Chondrocyte (in vitro differentiated cells): ENCODE measurements around the gene SLCO4A1. TPM values are rescaled to one million over a fixed set of nuclear protein-coding genes. Genes with fewer than 3 reads are reported as not detected.

Experiments
- DNase-seq: peaks from one replicate; pipeline ENCODE4 v3.0.0; 2021; ENCODE audit warnings: mixed read lengths, low spot score
- H3K27ac Mint-ChIP-seq: one replicate; pipeline ENCODE4 v1.8.0; 2021; ENCODE audit warnings: mild to moderate bottlenecking, moderate library complexity, mixed read lengths; ENCODE audit not compliant: unreplicated experiment
- H3K27me3 Mint-ChIP-seq: 2 replicates; pipeline ENCODE4 v1.8.0; 2021; ENCODE audit warnings: low read depth, mixed read lengths
- H3K36me3 Mint-ChIP-seq: 2 replicates; pipeline ENCODE4 v1.8.0; 2021; ENCODE audit warnings: low read depth, mixed read lengths
- H3K4me1 Mint-ChIP-seq: 2 replicates; pipeline ENCODE4 v1.8.0; 2021; ENCODE audit warnings: low read depth, mild to moderate bottlenecking, mixed read lengths
- H3K4me3 Mint-ChIP-seq: one replicate; pipeline ENCODE4 v1.8.0; 2021; ENCODE audit warnings: mild to moderate bottlenecking, moderate library complexity, mixed read lengths; ENCODE audit not compliant: unreplicated experiment
- H3K9me3 Mint-ChIP-seq: 2 replicates; pipeline ENCODE4 v1.8.0; 2021; ENCODE audit warnings: low read depth, mixed read lengths
- long read RNA-seq: library from polyadenylated mRNA; stranded (forward); transcript quantifications from one replicate; pipeline ENCODE4 v2.0.0, GENCODE V29; 2021
- total RNA-seq: library from RNA; stranded (reverse); gene quantifications from 3 replicates; pipeline ENCODE4 v1.2.1, GENCODE V29; 2021
- TF ChIP-seq, protein P1 (sequence below): fragments of 200-600 bp; sonication (generic); IDR thresholded peaks from 2 replicates; pipeline ENCODE4 v1.5.0; 2021; ENCODE audit warnings: antibody characterized with exemption, mild to moderate bottlenecking, moderate library complexity

The SLCO4A1 gene, protein sequence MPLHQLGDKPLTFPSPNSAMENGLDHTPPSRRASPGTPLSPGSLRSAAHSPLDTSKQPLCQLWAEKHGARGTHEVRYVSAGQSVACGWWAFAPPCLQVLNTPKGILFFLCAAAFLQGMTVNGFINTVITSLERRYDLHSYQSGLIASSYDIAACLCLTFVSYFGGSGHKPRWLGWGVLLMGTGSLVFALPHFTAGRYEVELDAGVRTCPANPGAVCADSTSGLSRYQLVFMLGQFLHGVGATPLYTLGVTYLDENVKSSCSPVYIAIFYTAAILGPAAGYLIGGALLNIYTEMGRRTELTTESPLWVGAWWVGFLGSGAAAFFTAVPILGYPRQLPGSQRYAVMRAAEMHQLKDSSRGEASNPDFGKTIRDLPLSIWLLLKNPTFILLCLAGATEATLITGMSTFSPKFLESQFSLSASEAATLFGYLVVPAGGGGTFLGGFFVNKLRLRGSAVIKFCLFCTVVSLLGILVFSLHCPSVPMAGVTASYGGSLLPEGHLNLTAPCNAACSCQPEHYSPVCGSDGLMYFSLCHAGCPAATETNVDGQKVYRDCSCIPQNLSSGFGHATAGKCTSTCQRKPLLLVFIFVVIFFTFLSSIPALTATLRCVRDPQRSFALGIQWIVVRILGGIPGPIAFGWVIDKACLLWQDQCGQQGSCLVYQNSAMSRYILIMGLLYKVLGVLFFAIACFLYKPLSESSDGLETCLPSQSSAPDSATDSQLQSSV
- not detected in 3 replicates for total RNA-seq
- long read RNA-seq: 0 reads

DNA sequence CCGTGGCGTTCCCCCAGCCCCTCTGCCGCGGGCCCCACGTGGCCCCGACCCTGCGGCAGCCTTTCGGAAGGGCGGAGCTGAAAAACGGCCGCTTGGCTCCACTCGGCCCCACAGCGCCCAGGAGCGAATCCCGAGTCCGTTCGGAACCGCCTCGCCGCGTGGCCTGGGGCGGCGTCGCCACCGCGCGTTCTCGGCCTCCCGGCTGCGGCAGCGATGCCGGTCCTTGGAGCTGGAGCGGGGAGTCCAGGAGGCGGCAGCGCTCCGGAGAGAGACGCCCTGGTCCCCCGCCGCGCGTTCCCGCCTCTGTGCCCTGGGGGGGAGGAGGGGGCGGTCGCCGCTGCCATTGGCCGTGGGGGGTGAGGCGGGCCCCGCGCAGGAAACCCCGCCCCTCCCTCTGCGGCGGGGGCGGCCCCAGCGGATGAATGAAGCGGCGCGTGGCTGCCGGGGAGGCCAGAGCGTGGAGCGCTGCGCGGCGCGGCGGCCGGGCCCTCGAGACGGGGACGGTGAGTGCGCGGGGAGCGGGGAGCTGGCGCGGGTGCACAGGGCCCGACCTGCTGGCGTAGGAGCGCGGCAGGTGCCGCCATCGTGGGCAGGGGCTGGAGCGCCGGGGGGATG is at the start of gene SLCO4A1:
Gene SLCO4A1, plus strand, starts transcription at position 453 of the 615 bp plus-strand sequence. CDS start 13,952 bp downstream, outside the sequence.
- H3K27me3 Mint-ChIP-seq: peaks cover 48% of the 10 kb centered on the region
- H3K36me3 Mint-ChIP-seq: no peaks in the 10 kb centered on the region
- no peaks in the 10 kb centered on the region for H3K9me3 Mint-ChIP-seq
- DNase-seq: no peak
- peak within 1 kb of the TSS; percentile 51 for H3K4me3 Mint-ChIP-seq
- H3K4me1 Mint-ChIP-seq: no peaks in the 10 kb centered on the region
- H3K27ac Mint-ChIP-seq: no peak within 1 kb of the TSS
- TF ChIP-seq, protein P1, sequence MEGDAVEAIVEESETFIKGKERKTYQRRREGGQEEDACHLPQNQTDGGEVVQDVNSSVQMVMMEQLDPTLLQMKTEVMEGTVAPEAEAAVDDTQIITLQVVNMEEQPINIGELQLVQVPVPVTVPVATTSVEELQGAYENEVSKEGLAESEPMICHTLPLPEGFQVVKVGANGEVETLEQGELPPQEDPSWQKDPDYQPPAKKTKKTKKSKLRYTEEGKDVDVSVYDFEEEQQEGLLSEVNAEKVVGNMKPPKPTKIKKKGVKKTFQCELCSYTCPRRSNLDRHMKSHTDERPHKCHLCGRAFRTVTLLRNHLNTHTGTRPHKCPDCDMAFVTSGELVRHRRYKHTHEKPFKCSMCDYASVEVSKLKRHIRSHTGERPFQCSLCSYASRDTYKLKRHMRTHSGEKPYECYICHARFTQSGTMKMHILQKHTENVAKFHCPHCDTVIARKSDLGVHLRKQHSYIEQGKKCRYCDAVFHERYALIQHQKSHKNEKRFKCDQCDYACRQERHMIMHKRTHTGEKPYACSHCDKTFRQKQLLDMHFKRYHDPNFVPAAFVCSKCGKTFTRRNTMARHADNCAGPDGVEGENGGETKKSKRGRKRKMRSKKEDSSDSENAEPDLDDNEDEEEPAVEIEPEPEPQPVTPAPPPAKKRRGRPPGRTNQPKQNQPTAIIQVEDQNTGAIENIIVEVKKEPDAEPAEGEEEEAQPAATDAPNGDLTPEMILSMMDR: peak; percentile 19

DNA sequence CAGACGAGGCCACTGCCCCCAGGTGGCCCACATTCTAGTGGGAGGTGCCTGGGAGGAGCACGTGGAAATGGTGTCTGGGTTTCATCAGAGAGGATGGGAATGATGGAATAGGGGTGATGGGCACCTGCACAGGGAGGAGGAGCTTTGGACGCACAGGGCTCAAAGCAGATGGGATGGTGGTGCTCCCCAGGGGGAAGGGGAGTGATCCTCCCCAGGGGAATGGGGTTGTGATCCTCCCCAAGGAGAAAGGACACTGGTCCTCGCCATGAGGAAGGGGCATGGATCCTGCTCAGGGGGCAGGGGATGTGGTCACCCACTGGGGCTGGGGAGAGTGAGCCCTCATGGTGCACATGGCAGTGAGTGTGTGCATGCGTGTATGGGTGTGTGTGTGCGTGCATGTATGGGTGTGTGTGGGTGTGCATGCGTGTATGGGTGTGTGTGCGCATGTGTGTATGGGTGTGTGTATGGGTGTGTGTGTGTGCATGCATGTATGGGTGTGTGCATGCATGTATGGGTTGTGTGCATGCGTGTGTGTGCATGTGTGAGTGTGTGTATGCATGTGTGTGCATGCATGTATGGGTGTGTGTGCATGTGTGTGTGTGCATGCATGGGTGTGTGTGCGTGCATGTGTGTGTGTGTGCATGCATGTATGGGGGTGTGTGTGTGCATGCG is 49.7 kb upstream of the SLCO4A1 start:
- H3K9me3 Mint-ChIP-seq: no peaks in the 10 kb centered on the region

DNA sequence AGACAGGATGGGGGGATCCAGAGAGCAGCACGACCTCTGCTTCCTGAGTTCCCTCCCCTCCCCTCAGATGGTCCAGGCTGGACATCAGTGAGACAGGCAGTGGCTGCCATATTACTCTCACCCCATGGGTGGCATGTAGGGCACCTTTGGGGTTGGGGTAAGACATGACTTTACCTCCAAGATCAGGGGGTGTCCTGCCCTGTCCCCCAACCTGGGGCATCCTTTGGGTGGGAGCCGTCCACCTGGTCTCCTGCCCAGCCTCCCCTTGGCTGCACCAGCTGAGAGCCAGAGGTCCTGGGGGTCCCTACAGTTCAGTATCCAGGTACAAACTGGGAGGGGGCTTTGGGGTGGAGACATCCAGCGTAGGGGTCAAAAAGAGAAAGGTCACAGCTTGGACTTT is 48.7 kb upstream of the SLCO4A1 start:
- Mint-ChIP-seq H3K9me3 (no peaks in the 10 kb centered on the region), H3K4me1 (peaks cover 3% of the 10 kb centered on the region), H3K27ac (no peak overlapping the region), H3K27me3 (peaks cover 55% of the 10 kb centered on the region), H3K4me3 (no peak overlapping the region), H3K36me3 (no peaks in the 10 kb centered on the region)
- TF ChIP-seq, protein P1: no peak
- DNase-seq: no peak

More for the DNA sequence above, 49.7 kb upstream of the SLCO4A1 start:
- DNase-seq: no peak
- no peak overlapping the region for H3K27ac Mint-ChIP-seq
- no peak overlapping the region for H3K4me3 Mint-ChIP-seq
- peaks cover 3% of the 10 kb centered on the region for H3K4me1 Mint-ChIP-seq
- H3K27me3 Mint-ChIP-seq: peaks cover 46% of the 10 kb centered on the region
- TF ChIP-seq, protein P1: no peak
- H3K36me3 Mint-ChIP-seq: no peaks in the 10 kb centered on the region

DNA sequence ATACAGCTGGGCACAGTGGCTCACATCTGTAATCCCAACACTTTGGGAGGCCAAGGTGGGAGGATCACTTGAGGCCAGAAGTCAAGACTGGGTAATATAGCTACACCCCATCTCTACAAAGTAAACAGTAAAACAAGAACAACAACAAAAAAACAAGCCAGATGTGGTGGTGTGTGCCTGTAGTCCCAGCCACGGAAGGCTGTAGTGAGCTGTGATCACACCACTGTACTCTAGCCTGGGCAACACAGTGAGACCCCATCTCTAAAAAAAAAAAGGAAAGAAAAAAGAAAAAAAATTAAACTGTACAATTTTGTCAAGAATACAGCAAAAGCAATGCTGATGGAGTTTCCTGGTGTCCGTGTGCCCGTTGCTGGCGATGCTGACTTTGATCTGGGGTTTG is 47.2 kb upstream of the SLCO4A1 start:
- no peaks in the 10 kb centered on the region for H3K36me3 Mint-ChIP-seq
- no peak overlapping the region for H3K27ac Mint-ChIP-seq
- H3K4me1 Mint-ChIP-seq: peaks cover 3% of the 10 kb centered on the region
- TF ChIP-seq, protein P1: no peak
- no peak overlapping the region for H3K4me3 Mint-ChIP-seq
- H3K9me3 Mint-ChIP-seq: no peaks in the 10 kb centered on the region
- peaks cover 60% of the 10 kb centered on the region for H3K27me3 Mint-ChIP-seq
- no peak for DNase-seq
